ENCODE data around the gene CAMK1G. TPM values are rescaled to one million over a fixed set of nuclear protein-coding genes. Genes with fewer than 3 reads are reported as not detected.

CAMK1G gene
- total and polyA plus RNA-seq, 2 experiments from 2014 or later: 0.32 to 0.76 TPM

- TF ChIP-seq, protein P1, sequence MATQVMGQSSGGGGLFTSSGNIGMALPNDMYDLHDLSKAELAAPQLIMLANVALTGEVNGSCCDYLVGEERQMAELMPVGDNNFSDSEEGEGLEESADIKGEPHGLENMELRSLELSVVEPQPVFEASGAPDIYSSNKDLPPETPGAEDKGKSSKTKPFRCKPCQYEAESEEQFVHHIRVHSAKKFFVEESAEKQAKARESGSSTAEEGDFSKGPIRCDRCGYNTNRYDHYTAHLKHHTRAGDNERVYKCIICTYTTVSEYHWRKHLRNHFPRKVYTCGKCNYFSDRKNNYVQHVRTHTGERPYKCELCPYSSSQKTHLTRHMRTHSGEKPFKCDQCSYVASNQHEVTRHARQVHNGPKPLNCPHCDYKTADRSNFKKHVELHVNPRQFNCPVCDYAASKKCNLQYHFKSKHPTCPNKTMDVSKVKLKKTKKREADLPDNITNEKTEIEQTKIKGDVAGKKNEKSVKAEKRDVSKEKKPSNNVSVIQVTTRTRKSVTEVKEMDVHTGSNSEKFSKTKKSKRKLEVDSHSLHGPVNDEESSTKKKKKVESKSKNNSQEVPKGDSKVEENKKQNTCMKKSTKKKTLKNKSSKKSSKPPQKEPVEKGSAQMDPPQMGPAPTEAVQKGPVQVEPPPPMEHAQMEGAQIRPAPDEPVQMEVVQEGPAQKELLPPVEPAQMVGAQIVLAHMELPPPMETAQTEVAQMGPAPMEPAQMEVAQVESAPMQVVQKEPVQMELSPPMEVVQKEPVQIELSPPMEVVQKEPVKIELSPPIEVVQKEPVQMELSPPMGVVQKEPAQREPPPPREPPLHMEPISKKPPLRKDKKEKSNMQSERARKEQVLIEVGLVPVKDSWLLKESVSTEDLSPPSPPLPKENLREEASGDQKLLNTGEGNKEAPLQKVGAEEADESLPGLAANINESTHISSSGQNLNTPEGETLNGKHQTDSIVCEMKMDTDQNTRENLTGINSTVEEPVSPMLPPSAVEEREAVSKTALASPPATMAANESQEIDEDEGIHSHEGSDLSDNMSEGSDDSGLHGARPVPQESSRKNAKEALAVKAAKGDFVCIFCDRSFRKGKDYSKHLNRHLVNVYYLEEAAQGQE (IDR thresholded peaks at IDR 0.05; ENCODE audit: unreplicated experiment): no peak
- TF ChIP-seq ZNF331 (CRISPR knock-in tag; IDR thresholded peaks at IDR 0.05; ENCODE audit: low read depth) (no peak), JUNB (IDR thresholded peaks at IDR 0.05; ENCODE audit: unreplicated experiment) (no peak), NANOG (IDR thresholded peaks at IDR 0.05; ENCODE audit: borderline replicate concordance) (no peak), CREB1 (CRISPR knock-in tag; IDR thresholded peaks at IDR 0.05; ENCODE audit: low read depth) (no peak), ZNF114 (CRISPR knock-in tag; IDR thresholded peaks at IDR 0.05) (no peak), EZH2 (IDR thresholded peaks at IDR 0.05; ENCODE audit: low read depth, unreplicated experiment) (no peak), POLR2AphosphoS5 (IDR thresholded peaks at IDR 0.05; ENCODE audit: low read depth) (no peak)
- TF ChIP-seq, protein P2, sequence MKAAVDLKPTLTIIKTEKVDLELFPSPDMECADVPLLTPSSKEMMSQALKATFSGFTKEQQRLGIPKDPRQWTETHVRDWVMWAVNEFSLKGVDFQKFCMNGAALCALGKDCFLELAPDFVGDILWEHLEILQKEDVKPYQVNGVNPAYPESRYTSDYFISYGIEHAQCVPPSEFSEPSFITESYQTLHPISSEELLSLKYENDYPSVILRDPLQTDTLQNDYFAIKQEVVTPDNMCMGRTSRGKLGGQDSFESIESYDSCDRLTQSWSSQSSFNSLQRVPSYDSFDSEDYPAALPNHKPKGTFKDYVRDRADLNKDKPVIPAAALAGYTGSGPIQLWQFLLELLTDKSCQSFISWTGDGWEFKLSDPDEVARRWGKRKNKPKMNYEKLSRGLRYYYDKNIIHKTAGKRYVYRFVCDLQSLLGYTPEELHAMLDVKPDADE (IDR thresholded peaks at IDR 0.05): no peak
Measured at GRCh38 chr1:209550519-209550918, 33.0 kb upstream of the CAMK1G start (continued).

- no peaks in the 10 kb centered on the region; the same call in 1 of the 2 replicates for H3F3A ChIP-seq (replicated peaks; ENCODE audit: low read depth)
- H3K4me3 ChIP-seq: no peak overlapping the region
- no peak overlapping the region for H3K27ac ChIP-seq (ENCODE audit: low read depth)
- H3K27ac Mint-ChIP-seq: no peak overlapping the region
- no peak overlapping the region for H2AFZ ChIP-seq
- TF ChIP-seq STAT1 (IDR thresholded peaks at IDR 0.05; ENCODE audit: unreplicated experiment) (no peak), ZNF462 (CRISPR knock-in tag; IDR thresholded peaks at IDR 0.05) (peak; percentile 58)
- no peaks in the 10 kb centered on the region for H4K20me1 ChIP-seq (replicated peaks; ENCODE audit: insufficient read depth)
- no peaks in the 10 kb centered on the region for H3K36me3 Mint-ChIP-seq (ENCODE audit: low read depth)
- peak; percentile 11 for DNase-seq (ENCODE audit: low spot score)
- H3K79me2 ChIP-seq (replicated peaks; ENCODE audit: insufficient read depth): no peaks in the 10 kb centered on the region
- peaks cover 43% of the 10 kb centered on the region for H3K4me1 ChIP-seq (ENCODE audit: insufficient read depth)
- no peak overlapping the region; the same call in 2 of the 3 replicates for H3K4me3 Mint-ChIP-seq
- no peaks in the 10 kb centered on the region for H3K9me3 Mint-ChIP-seq
- peaks cover 29% of the 10 kb centered on the region for H3K4me1 Mint-ChIP-seq
- no peak overlapping the region for H3K4me2 ChIP-seq
- H3K9me2 ChIP-seq (ENCODE audit: insufficient read depth): no peaks in the 10 kb centered on the region
- no peaks in the 10 kb centered on the region for H3K27me3 ChIP-seq (ENCODE audit: insufficient read depth)
- H3K36me3 ChIP-seq (ENCODE audit: insufficient read depth): no peaks in the 10 kb centered on the region
- ATAC-seq: peak; percentile 9; the same call in 1 of the 3 replicates
- no peaks in the 10 kb centered on the region for H3K27me3 Mint-ChIP-seq (ENCODE audit: insufficient read depth, low read depth, poor library complexity)
Measured at GRCh38 chr1:209552406-209553264, 30.9 kb upstream of the CAMK1G start.
